HG02884 (cell line): ENCODE results near the gene BARHL2.

Experiments used
- ATAC-seq: cut with Tn5 transposase; IDR thresholded peaks from one replicate; pipeline ENCODE4 v1.9.1; 2021; ENCODE audit warnings: mild to moderate bottlenecking, moderate library complexity; ENCODE audit not compliant: unreplicated experiment

BARHL2 gene

GRCh38 chr1:90711696-90712095, 5.4 kb downstream of the BARHL2 start:
- no peak for ATAC-seq

- no peak for ATAC-seq
These were observed 6.2 kb downstream of the BARHL2 start for GRCh38 chr1:90710579-90711536.

- ATAC-seq: no peak
These were observed 7.6 kb downstream of the BARHL2 start for GRCh38 chr1:90709535-90709934.

GRCh38 chr1:90708826-90709225, 8.3 kb downstream of the BARHL2 start:
- ATAC-seq: no peak

GRCh38 chr1:90708236-90708786, 8.8 kb downstream of the BARHL2 start:
- ATAC-seq: no peak

- no peak for ATAC-seq
These were observed 9.8 kb downstream of the BARHL2 start for GRCh38 chr1:90707363-90707710.

GRCh38 chr1:90706437-90707362, 10.4 kb downstream of the BARHL2 start:
- no peak for ATAC-seq

- ATAC-seq: no peak
These were observed 11.1 kb downstream of the BARHL2 start for GRCh38 chr1:90705956-90706355.

GRCh38 chr1:90704817-90705216, 12.3 kb downstream of the BARHL2 start:
- no peak for ATAC-seq

- no peak for ATAC-seq
These were observed 22.3 kb downstream of the BARHL2 start for GRCh38 chr1:90694846-90695245.

- ATAC-seq: no peak
These were observed 29.4 kb downstream of the BARHL2 start for GRCh38 chr1:90687747-90688146.

GRCh38 chr1:90675161-90675847, 41.8 kb downstream of the BARHL2 start:
- no peak for ATAC-seq

GRCh38 chr1:90671741-90672140, 45.4 kb downstream of the BARHL2 start:
- ATAC-seq: no peak

GRCh38 chr1:90671251-90671650, 45.9 kb downstream of the BARHL2 start:
- ATAC-seq: no peak
